B cell (primary cell): ENCODE measurements around the gene TLDC2. TPM values are rescaled to one million over a fixed set of nuclear protein-coding genes. Genes with fewer than 3 reads are reported as not detected.

Experiments used
- ATAC-seq: fragments of 200-7000 bp; cut with Tn5 transposase; one replicate; pipeline ENCODE4 v1.10.0; 2021; ENCODE audit warnings: low read depth, mild to moderate bottlenecking, moderate number of reproducible peaks, moderate library complexity
- CTCF ChIA-PET: fragments of 350-600 bp; sonication (Branson Sonifier 250); formaldehyde crosslinking; loops from one replicate; lab custom pipeline; 2021; ENCODE audit warnings: antibody characterized with exemption, inconsistent platforms; lab: Charles Lee
- POLR2A ChIA-PET: fragments of 350-600 bp; sonication (Branson Sonifier 250); formaldehyde crosslinking; loops from one replicate; lab custom pipeline; 2021; ENCODE audit warnings: antibody characterized with exemption; lab: Charles Lee
- DNase-seq: peaks from one replicate; pipeline ENCODE4 v3.0.0; 2013
- H2AFZ ChIP-seq: 2 replicates; pipeline ENCODE4 v1.6.1; 2012; ENCODE audit warnings: mild to moderate bottlenecking, low read depth, low read length; ENCODE audit not compliant: insufficient read depth, poor library complexity, severe bottlenecking
- H3K27ac ChIP-seq, 2 donors: 1 replicate in 1 of 2; 2 replicates in 1 of 2; pipeline ENCODE4 v1.5.1; 2012 to 2013; ENCODE audit warnings: low read length in 2 of 2, mild to moderate bottlenecking in 2 of 2, moderate library complexity in 1 of 2
- H3K27me3 ChIP-seq, 4 experiments: fragments of 200-600 bp in 1 of 4; sonication (generic) in 1 of 4; replicated peaks in 1 of 4; 1 replicate in 2 of 4; 2 replicates in 2 of 4; pipeline versions ENCODE4 v1.6.1 to v1.7.0; 2013 to 2016; ENCODE audit warnings: low read length in 3 of 4, mild to moderate bottlenecking in 2 of 4, mixed read lengths in 1 of 4, moderate library complexity in 1 of 4; ENCODE audit not compliant: insufficient read depth in 4 of 4, control insufficient read depth in 3 of 4; ENCODE audit errors: control extremely low read depth in 1 of 4
- H3K36me3 ChIP-seq, 2 experiments: replicated peaks in 1 of 2; 1 replicate in 1 of 2; 2 replicates in 1 of 2; pipeline versions ENCODE4 v1.6.1 to v1.7.1; 2013; ENCODE audit warnings: low read length in 1 of 2; ENCODE audit not compliant: insufficient read depth in 2 of 2, control insufficient read depth in 1 of 2; ENCODE audit errors: control extremely low read depth in 1 of 2, extremely low read depth in 1 of 2
- H3K4me1 ChIP-seq, 2 donors: fragments of 200-600 bp in 1 of 2; sonication (generic) in 1 of 2; 1 replicate in 1 of 2; 2 replicates in 1 of 2; pipeline versions ENCODE4 v1.5.1 to v1.6.1; 2013 to 2017; ENCODE audit warnings: low read length in 2 of 2; ENCODE audit not compliant: control insufficient read depth in 2 of 2, insufficient read depth in 2 of 2
- H3K4me2 ChIP-seq: replicated peaks from 2 replicates; pipeline ENCODE3; 2012; ENCODE audit warnings: mild to moderate bottlenecking, low read depth, low read length; ENCODE audit not compliant: poor library complexity, severe bottlenecking
- H3K4me3 ChIP-seq, 5 experiments: fragments of 200-600 bp in 1 of 5; sonication (generic) in 1 of 5; 1 replicate in 3 of 5; 2 replicates in 2 of 5; pipeline versions ENCODE4 v1.5.1 to v1.7.0; 2011 to 2016; ENCODE audit warnings: low read length in 4 of 5, mild to moderate bottlenecking in 4 of 5, low read depth in 2 of 5, control low read depth in 1 of 5, moderate library complexity in 1 of 5; ENCODE audit not compliant: insufficient read depth in 1 of 5; ENCODE audit errors: control extremely low read depth in 1 of 5, extremely low read depth in 1 of 5
- H3K79me2 ChIP-seq: fragments of 200-600 bp; sonication (generic); one replicate; pipeline ENCODE4 v1.6.0; 2016; ENCODE audit warnings: low read length; ENCODE audit not compliant: control insufficient read depth, insufficient read depth
- H3K9ac ChIP-seq: fragments of 200-600 bp; sonication (generic); 2 replicates; pipeline ENCODE4 v1.6.1; 2017; ENCODE audit warnings: mild to moderate bottlenecking, low read length, moderate library complexity
- H3K9me3 ChIP-seq, 3 donors: one replicate each; pipeline versions ENCODE4 v1.6.1 to v1.7.1; 2013; ENCODE audit warnings: low read length in 2 of 3; ENCODE audit not compliant: control insufficient read depth in 2 of 3, insufficient read depth in 1 of 3; ENCODE audit errors: control extremely low read depth in 1 of 3
- H4K20me1 ChIP-seq: 2 replicates; pipeline ENCODE4 v1.6.0; 2012; ENCODE audit warnings: mild to moderate bottlenecking, low read length; ENCODE audit not compliant: insufficient read depth, control insufficient read depth, poor library complexity, severe bottlenecking
- H3K27ac Mint-ChIP-seq: one replicate; pipeline ENCODE4 v1.8.0; 2021; ENCODE audit warnings: mixed read lengths
- H3K27me3 Mint-ChIP-seq: one replicate; pipeline ENCODE4 v1.8.0; 2021; ENCODE audit warnings: mixed read lengths
- H3K4me1 Mint-ChIP-seq: one replicate; pipeline ENCODE4 v1.8.0; 2021; ENCODE audit warnings: mixed read lengths
- H3K4me3 Mint-ChIP-seq: one replicate; pipeline ENCODE4 v1.8.0; 2021; ENCODE audit warnings: mixed read lengths
- H3K9me3 Mint-ChIP-seq: one replicate; pipeline ENCODE4 v1.8.0; 2022; ENCODE audit warnings: mixed read lengths; ENCODE audit not compliant: insufficient read depth
- CTCF ChIP-seq: fragments of 200-600 bp; IDR thresholded peaks from one replicate; pipeline ENCODE4 v1.8.0; 2022; ENCODE audit warnings: antibody characterized with exemption, mild to moderate bottlenecking
- EZH2 ChIP-seq: IDR thresholded peaks from 2 replicates; pipeline ENCODE4 v1.6.1; 2012; ENCODE audit warnings: borderline replicate concordance, low read depth, mild to moderate bottlenecking, moderate library complexity, low read length; ENCODE audit not compliant: insufficient read depth, poor library complexity, severe bottlenecking
- WGBS: methylation state at CpG from one replicate; pipeline ENCODE4 v1.1.5; 2013; ENCODE audit warnings: missing lambda C conversion rate; ENCODE audit not compliant: insufficient coverage; 5-methylcytosine and 5-hydroxymethylcytosine counted together
- intact Hi-C: fragments of 100-400 bp; cut with micrococcal nuclease; formaldehyde crosslinking; loops from one replicate; pipeline ENCODE4 v1.10.0; 2022
- polyA plus RNA-seq: library from polyadenylated mRNA; depleted of rRNA; stranded (reverse); fragments of >200 nt; gene quantifications from 2 replicates; pipeline ENCODE4 v1.2.3, GENCODE V29; 2012
- total RNA-seq, 2 donors: library from RNA; stranded (reverse); fragments of 120-200 nt in 1 of 2; gene quantifications; 1 replicate in 1 of 2; 2 replicates in 1 of 2; pipeline versions ENCODE4 v1.2.3 to v1.2.4, GENCODE V29; 2013 to 2022

Gene TLDC2
- total and polyA plus RNA-seq, 2 donors (not counting 1 experiment from before 2014, with no cell fraction given): 0.13 TPM; not detected in 1

- ChIA-PET CTCF (interaction anchor here (0.8 to 6.1 kb wide), 10 partner anchors 9 to 252 kb away, joined by 3 to 80 read pairs (median 7); partner anchors contain the start of gene DSN1), POLR2A (no interaction called here)
- Histone ChIP-seq H4K20me1 (peaks cover 16% of the 10 kb centered on the region), H3K79me2 (peaks cover 21% of the 10 kb centered on the region), H3K9ac (no peak overlapping the region), H3K27ac (no peak overlapping the region), H2AFZ (peak overlapping the region; percentile 69), H3K9me3 (no peaks in the 10 kb centered on the region), H3K27me3 (no peaks in the 10 kb centered on the region), H3K4me2 (peak overlapping the region; percentile 76), H3K4me3 (no peak overlapping the region), H3K4me1 (peaks cover 37 to 47% of the 10 kb centered on the region in 2 donors), H3K36me3 (no peaks in the 10 kb centered on the region)
- Mint-ChIP-seq H3K9me3 (no peaks in the 10 kb centered on the region), H3K4me3 (peak overlapping the region; percentile 82), H3K4me1 (peaks cover 44% of the 10 kb centered on the region), H3K27ac (peak overlapping the region; percentile 73), H3K27me3 (no peaks in the 10 kb centered on the region)
- no peak for TF ChIP-seq EZH2
- TF ChIP-seq CTCF: no peak
- no peak for DNase-seq
- no peak for ATAC-seq
- 98% methylated on average over 9 of the region's 9 CpGs for WGBS
- intact Hi-C loops: loop anchor here (10.0 kb wide), 1 partner anchor 400 kb away; no protein-coding TSS in a partner anchor
Measured at GRCh38 chr20:36865076-36865860, 10.7 kb upstream of the TLDC2 start.

- no peak for DNase-seq
- H3K27me3 ChIP-seq: no peaks in the 10 kb centered on the region
- H2AFZ ChIP-seq: no peak overlapping the region
- H3K27ac Mint-ChIP-seq: no peak overlapping the region
- no peaks in the 10 kb centered on the region for H3K36me3 ChIP-seq
- TF ChIP-seq CTCF (no peak), EZH2 (no peak)
- no peak overlapping the region for H3K27ac ChIP-seq
- peak overlapping the region; percentile 82 for H3K4me3 Mint-ChIP-seq
- peaks cover 16% of the 10 kb centered on the region for H4K20me1 ChIP-seq
- no peaks in the 10 kb centered on the region for H3K9me3 Mint-ChIP-seq
- intact Hi-C loops: loop anchor here (10.0 kb wide), 1 partner anchor 401 kb away; no protein-coding TSS in a partner anchor
- H3K9ac ChIP-seq: no peak overlapping the region
- H3K9me3 ChIP-seq: no peaks in the 10 kb centered on the region
- ATAC-seq: no peak
- no peak overlapping the region for H3K4me3 ChIP-seq
- ChIA-PET POLR2A (no interaction called here), CTCF (interaction anchor here (1.7 to 6.1 kb wide), 3 partner anchors 30 to 253 kb away, joined by 3 to 80 read pairs (median 33); no protein-coding TSS in a partner anchor)
- peaks cover 37 to 47% of the 10 kb centered on the region in 2 donors for H3K4me1 ChIP-seq
- H3K79me2 ChIP-seq: peaks cover 17% of the 10 kb centered on the region
- H3K4me2 ChIP-seq: no peak overlapping the region
- peaks cover 40% of the 10 kb centered on the region for H3K4me1 Mint-ChIP-seq
- no peaks in the 10 kb centered on the region for H3K27me3 Mint-ChIP-seq
Measured at GRCh38 chr20:36865861-36866149, 10.1 kb upstream of the TLDC2 start.
